SK-N-SH (cell line): ENCODE measurements around the gene VAMP5. TPM values are rescaled to one million over a fixed set of nuclear protein-coding genes. Genes with fewer than 3 reads are reported as not detected.

ENCODE experiments used
- CTCF ChIA-PET: fragments of 300-600, 350-600 bp; formaldehyde crosslinking; extraction: SDS; loops from one replicate; lab custom pipeline; 2021; lab: Yijun Ruan, JAX
- POLR2A ChIA-PET: fragments of 350-600 bp; sonication (Branson Sonifier 250); formaldehyde crosslinking; extraction: SDS; loops from one replicate; lab custom pipeline; 2020; ENCODE audit warnings: antibody characterized with exemption, inconsistent platforms; lab: Yijun Ruan, JAX
- DNase-seq: peaks from one replicate; pipeline ENCODE4 v3.0.0; 2012
- H2AFZ ChIP-seq: fragments of 200-600 bp; sonication (generic); 2 replicates; pipeline ENCODE4 v1.8.1; 2016; ENCODE audit warnings: antibody characterized with exemption, mild to moderate bottlenecking, low read depth
- H3F3A ChIP-seq: fragments of 200-600 bp; sonication (generic); replicated peaks from 2 replicates; pipeline ENCODE3; 2016; ENCODE audit warnings: antibody characterized with exemption, mild to moderate bottlenecking; ENCODE audit not compliant: insufficient read depth
- H3K27ac ChIP-seq, 2 experiments: fragments of 200-500 bp in 1 of 2; fragments of 200-600 bp in 1 of 2; sonication (Bioruptor generic) in 1 of 2; sonication (generic), shearing (Covaris generic) in 1 of 2; 2 replicates each; pipeline versions ENCODE4 v1.5.1 to v1.6.1; 2014 to 2016; ENCODE audit warnings: low read depth in 2 of 2, inconsistent platforms in 1 of 2, low read length in 1 of 2, mild to moderate bottlenecking in 1 of 2, mixed read lengths in 1 of 2
- H3K27me3 ChIP-seq: fragments of 200-600 bp; sonication (generic), shearing (Covaris generic); 2 replicates; pipeline ENCODE4 v1.6.1; 2016; ENCODE audit warnings: mixed run types; ENCODE audit not compliant: insufficient read depth
- H3K36me3 ChIP-seq, 2 experiments: fragments of 200-500 bp in 1 of 2; fragments of 200-600 bp in 1 of 2; sonication (Bioruptor generic) in 1 of 2; sonication (generic) in 1 of 2; replicated peaks in 1 of 2; 2 replicates each; pipeline versions ENCODE3 to v1.5.1; 2014 to 2016; ENCODE audit warnings: low read length in 1 of 2, mild to moderate bottlenecking in 1 of 2; ENCODE audit not compliant: insufficient read depth in 2 of 2, control insufficient read depth in 1 of 2
- H3K4me1 ChIP-seq, 2 experiments: fragments of 200-500 bp in 1 of 2; fragments of 200-600 bp in 1 of 2; sonication (Bioruptor generic) in 1 of 2; sonication (generic), shearing (Covaris generic) in 1 of 2; 2 replicates each; pipeline versions ENCODE4 v1.5.1 to v1.6.1; 2014 to 2016; ENCODE audit warnings: low read depth in 1 of 2, low read length in 1 of 2, mixed run types in 1 of 2; ENCODE audit not compliant: insufficient read depth in 2 of 2, control insufficient read depth in 1 of 2
- H3K4me2 ChIP-seq: fragments of 200-600 bp; sonication (generic), shearing (Covaris generic); 2 replicates; pipeline ENCODE4 v1.6.1; 2017; ENCODE audit warnings: mixed run types
- H3K4me3 ChIP-seq, 2 experiments: fragments of 200-500 bp in 1 of 2; fragments of 200-600 bp in 1 of 2; sonication (Bioruptor generic) in 1 of 2; sonication (generic), shearing (Covaris generic) in 1 of 2; 2 replicates each; pipeline versions ENCODE4 v1.5.1 to v1.8.1; 2014 to 2016; ENCODE audit warnings: low read depth in 2 of 2, inconsistent platforms in 1 of 2, low read length in 1 of 2, mild to moderate bottlenecking in 1 of 2, mixed read lengths in 1 of 2, moderate library complexity in 1 of 2
- H3K79me2 ChIP-seq: fragments of 200-600 bp; sonication (generic); 2 replicates; pipeline ENCODE4 v1.8.1; 2017; ENCODE audit warnings: mild to moderate bottlenecking; ENCODE audit not compliant: insufficient read depth
- H3K9ac ChIP-seq: fragments of 200-600 bp; sonication (generic); 2 replicates; pipeline ENCODE4 v1.6.1; 2017; ENCODE audit warnings: mixed run types
- H3K9me2 ChIP-seq: fragments of 200-600 bp; sonication (generic); 2 replicates; pipeline ENCODE4 v1.6.1; 2017; ENCODE audit warnings: mixed run types
- H3K9me3 ChIP-seq: fragments of 200-600 bp; sonication (generic); 2 replicates; pipeline ENCODE4 v1.6.1; 2017; ENCODE audit warnings: mixed run types, mild to moderate bottlenecking, moderate library complexity
- H4K20me1 ChIP-seq: fragments of 200-600 bp; sonication (generic); 2 replicates; pipeline ENCODE4 v1.6.1; 2017; ENCODE audit warnings: mild to moderate bottlenecking, mixed run types; ENCODE audit not compliant: insufficient read depth
- CHD2 ChIP-seq: fragments of 150-350 bp; IDR thresholded peaks from 2 replicates; pipeline ENCODE4 v1.6.1; 2018; ENCODE audit warnings: low read length; ENCODE audit not compliant: partially characterized antibody
- EP300 ChIP-seq, 2 experiments: IDR thresholded peaks; 2 replicates each; pipeline versions ENCODE4 v1.4.0 to v1.6.1; 2012; ENCODE audit warnings: borderline replicate concordance in 1 of 2, low read depth in 1 of 2, low read length in 1 of 2
- EZH2phosphoT487 ChIP-seq: fragments of 200-600 bp; sonication (generic); IDR thresholded peaks from 2 replicates; pipeline ENCODE4 v1.6.1; 2017; ENCODE audit warnings: low read depth, mixed run types, mild to moderate bottlenecking, antibody characterized with exemption, moderate library complexity, borderline replicate concordance
- FOSL2 ChIP-seq: IDR thresholded peaks from 2 replicates; pipeline ENCODE4 v1.4.0; 2012; ENCODE audit warnings: low read depth, mild to moderate bottlenecking, moderate library complexity, borderline replicate concordance
- FOXJ3 ChIP-seq: sonication (generic); formaldehyde crosslinking; IDR thresholded peaks from 2 replicates; pipeline ENCODE4 v1.5.1; 2020; ENCODE audit warnings: mild to moderate bottlenecking, missing genetic modification reagents
- FOXM1 ChIP-seq: IDR thresholded peaks from 2 replicates; pipeline ENCODE4 v1.4.0; 2012; ENCODE audit warnings: low read depth, mild to moderate bottlenecking
- GABPA ChIP-seq: IDR thresholded peaks from 2 replicates; pipeline ENCODE4 v1.4.0; 2012; ENCODE audit warnings: low read depth, mild to moderate bottlenecking
- GATA2 ChIP-seq: sonication (generic); formaldehyde crosslinking; IDR thresholded peaks from 2 replicates; pipeline ENCODE4 v1.5.0; 2020; ENCODE audit warnings: mild to moderate bottlenecking, missing genetic modification reagents
- NFIC ChIP-seq: IDR thresholded peaks from 2 replicates; pipeline ENCODE4 v1.4.0; 2012; ENCODE audit warnings: borderline replicate concordance
- RAD21 ChIP-seq: IDR thresholded peaks from 2 replicates; pipeline ENCODE4 v1.6.1; 2012; ENCODE audit warnings: mild to moderate bottlenecking, low read length
- RXRA ChIP-seq: IDR thresholded peaks from 2 replicates; pipeline ENCODE4 v1.4.0; 2012; ENCODE audit warnings: low read depth, mild to moderate bottlenecking, borderline replicate concordance
- SIN3A ChIP-seq: IDR thresholded peaks from 2 replicates; pipeline ENCODE4 v1.6.1; 2012; ENCODE audit warnings: low read depth, mild to moderate bottlenecking, low read length, moderate library complexity, borderline replicate concordance
- SMC3 ChIP-seq: IDR thresholded peaks from 2 replicates; pipeline ENCODE4 v1.6.1; 2012; ENCODE audit warnings: low read depth, low read length, improper control_type of control experiment
- TCF12 ChIP-seq: IDR thresholded peaks from 2 replicates; pipeline ENCODE4 v1.4.0; 2012
- YY1 ChIP-seq: IDR thresholded peaks from 2 replicates; pipeline ENCODE4 v1.4.0; 2012; ENCODE audit warnings: low read depth, mild to moderate bottlenecking
- WGBS: methylation state at CpG from one replicate; pipeline ENCODE4 v1.1.6; 2017; ENCODE audit warnings: low lambda C conversion rate; 5-methylcytosine and 5-hydroxymethylcytosine counted together
- polyA plus RNA-seq, 3 experiments: library from polyadenylated mRNA; depleted of rRNA; stranded (reverse); fragments of >200 nt; gene quantifications; 2 replicates each; pipeline ENCODE4 v1.2.3, GENCODE V29; 2012
- TF ChIP-seq, protein P1 (sequence below): fragments of 150-350 bp; IDR thresholded peaks from 2 replicates; pipeline ENCODE4 v1.6.1; 2017; ENCODE audit warnings: antibody characterized with exemption, low read length, low read depth, borderline replicate concordance
- TF ChIP-seq, protein P2 (sequence below): IDR thresholded peaks from 2 replicates; pipeline ENCODE4; 2012
- TF ChIP-seq, protein P3 (sequence below): IDR thresholded peaks from 2 replicates; pipeline ENCODE4 v1.4.0; 2012; ENCODE audit warnings: low read depth, borderline replicate concordance
- TF ChIP-seq, protein P4 (sequence below): fragments of 150-350 bp; IDR thresholded peaks from 2 replicates; pipeline ENCODE4 v1.6.1; 2016; ENCODE audit warnings: mild to moderate bottlenecking, low read depth, low read length

VAMP5 gene
- polyA plus RNA-seq, 1 of the 3 experiments (the other 2 are of a cell fraction): 12.0 TPM

DNA sequence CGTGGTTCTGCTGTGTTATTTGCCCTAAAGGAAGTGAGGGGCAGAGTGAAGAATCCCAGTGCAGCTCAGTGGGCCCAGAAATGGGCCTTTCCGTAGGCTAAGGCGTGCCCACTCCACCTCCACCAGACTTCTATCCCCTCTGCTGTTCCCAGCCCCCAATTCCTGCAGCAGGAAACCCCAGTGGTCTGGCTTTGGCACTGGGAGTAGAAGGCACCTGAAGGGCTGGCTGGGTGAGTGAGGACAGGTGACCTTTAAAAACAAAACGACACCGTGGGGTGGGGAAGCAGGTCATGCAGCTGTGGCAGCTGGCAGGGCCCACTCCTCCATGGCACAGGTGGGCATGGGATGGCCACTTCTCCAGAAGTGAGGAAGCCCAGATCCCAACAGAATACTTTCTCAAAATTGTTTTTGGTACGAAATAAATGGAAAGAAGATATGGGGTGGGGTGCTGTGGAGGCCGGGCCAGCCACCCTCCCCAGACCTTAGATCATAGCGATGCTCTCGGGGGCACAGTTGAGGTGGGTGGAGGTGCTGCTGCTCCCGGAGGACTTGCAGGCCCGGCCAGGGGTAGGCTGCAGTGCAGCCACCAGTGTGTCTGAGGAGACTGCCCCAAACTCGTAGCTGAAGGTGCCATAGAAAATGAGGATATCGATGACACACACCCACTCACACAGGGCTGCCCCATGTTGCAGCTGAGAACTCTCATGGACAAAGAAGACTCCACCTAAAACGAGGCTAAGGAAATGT lies 14.5 kb downstream of the VAMP5 start:
- no peak overlapping the region for H3K4me2 ChIP-seq
- H3F3A ChIP-seq: no peaks in the 10 kb centered on the region
- H3K9me2 ChIP-seq: no peaks in the 10 kb centered on the region
- peaks cover 0 to 28% of the 10 kb centered on the region in 2 experiments; a peak in 2 of 4 replicates for H3K4me1 ChIP-seq
- 80% methylated on average over 14 of the region's 14 CpGs for WGBS
- H4K20me1 ChIP-seq: no peaks in the 10 kb centered on the region
- peaks cover 0 to 28% of the 10 kb centered on the region in 2 experiments for H3K36me3 ChIP-seq
- CTCF ChIA-PET: no interaction called here
- no peak overlapping the region for H2AFZ ChIP-seq
- POLR2A ChIA-PET: interaction anchor here (0.7 kb wide), 1 partner anchor 14 kb away, joined by 3 read pairs; no protein-coding TSS in a partner anchor
- H3K27ac ChIP-seq: no peak overlapping the region
- DNase-seq: no peak
- H3K79me2 ChIP-seq: peaks cover 26% of the 10 kb centered on the region
- no peak overlapping the region for H3K9ac ChIP-seq
- no peaks in the 10 kb centered on the region for H3K9me3 ChIP-seq
- TF ChIP-seq FOXJ3 (CRISPR knock-in tag) (no peak), TCF12 (no peak), NFIC (no peak), FOSL2 (no peak), SIN3A (no peak), RXRA (no peak), EZH2phosphoT487 (no peak)
- TF ChIP-seq, protein P1, sequence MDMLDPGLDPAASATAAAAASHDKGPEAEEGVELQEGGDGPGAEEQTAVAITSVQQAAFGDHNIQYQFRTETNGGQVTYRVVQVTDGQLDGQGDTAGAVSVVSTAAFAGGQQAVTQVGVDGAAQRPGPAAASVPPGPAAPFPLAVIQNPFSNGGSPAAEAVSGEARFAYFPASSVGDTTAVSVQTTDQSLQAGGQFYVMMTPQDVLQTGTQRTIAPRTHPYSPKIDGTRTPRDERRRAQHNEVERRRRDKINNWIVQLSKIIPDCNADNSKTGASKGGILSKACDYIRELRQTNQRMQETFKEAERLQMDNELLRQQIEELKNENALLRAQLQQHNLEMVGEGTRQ: no peak
- TF ChIP-seq, protein P2, sequence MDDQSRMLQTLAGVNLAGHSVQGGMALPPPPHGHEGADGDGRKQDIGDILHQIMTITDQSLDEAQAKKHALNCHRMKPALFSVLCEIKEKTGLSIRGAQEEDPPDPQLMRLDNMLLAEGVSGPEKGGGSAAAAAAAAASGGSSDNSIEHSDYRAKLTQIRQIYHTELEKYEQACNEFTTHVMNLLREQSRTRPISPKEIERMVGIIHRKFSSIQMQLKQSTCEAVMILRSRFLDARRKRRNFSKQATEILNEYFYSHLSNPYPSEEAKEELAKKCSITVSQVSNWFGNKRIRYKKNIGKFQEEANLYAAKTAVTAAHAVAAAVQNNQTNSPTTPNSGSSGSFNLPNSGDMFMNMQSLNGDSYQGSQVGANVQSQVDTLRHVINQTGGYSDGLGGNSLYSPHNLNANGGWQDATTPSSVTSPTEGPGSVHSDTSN: no peak
- no peaks in the 10 kb centered on the region for H3K27me3 ChIP-seq
- H3K4me3 ChIP-seq: no peak overlapping the region

DNA sequence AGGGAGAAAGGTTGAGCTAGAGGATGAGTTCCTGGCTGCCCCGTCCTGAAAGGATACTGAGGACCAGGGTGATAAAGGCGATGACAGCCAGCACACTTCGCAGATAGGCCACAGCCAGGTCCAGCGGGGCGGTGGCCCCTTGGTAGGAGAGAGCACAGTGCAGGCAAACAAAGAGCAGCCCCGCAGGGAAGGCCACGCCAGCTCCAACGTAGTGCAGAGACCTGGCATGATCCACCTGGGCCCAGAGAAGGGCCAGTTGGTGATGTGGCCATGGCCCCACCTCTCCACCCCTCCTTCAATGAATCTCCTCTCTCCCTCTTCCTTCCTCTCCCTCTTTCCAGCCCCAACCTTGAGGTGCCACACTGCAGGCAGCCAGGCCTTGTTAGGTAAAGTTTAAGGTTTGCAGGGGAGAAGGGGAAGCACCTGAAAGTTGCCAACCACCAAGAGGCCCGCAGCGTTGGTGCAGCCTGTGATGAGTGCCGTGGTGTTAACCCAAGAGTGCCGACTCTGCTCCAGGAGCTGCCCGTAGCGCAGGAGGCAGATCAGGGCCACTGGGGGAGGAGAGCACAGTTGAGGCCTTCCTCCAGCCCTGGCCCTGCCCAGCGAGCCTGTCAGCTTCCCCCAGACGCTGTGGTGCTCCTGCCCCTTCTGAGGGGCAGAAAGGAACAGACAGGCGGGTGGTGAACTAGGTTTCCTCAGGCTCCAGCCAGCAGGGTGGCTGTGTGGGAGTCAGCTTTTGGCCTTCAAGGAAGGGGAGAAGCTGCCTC lies 15.4 kb downstream of the VAMP5 start:
- Histone ChIP-seq H3K9ac (no peak overlapping the region), H3K9me2 (no peaks in the 10 kb centered on the region), H4K20me1 (no peaks in the 10 kb centered on the region), H3K36me3 (peaks cover 0 to 28% of the 10 kb centered on the region in 2 experiments), H3K27ac (no peak overlapping the region), H3K4me1 (peaks cover 0 to 29% of the 10 kb centered on the region in 2 experiments; a peak in 2 of 4 replicates), H3K4me2 (no peak overlapping the region), H3K27me3 (no peaks in the 10 kb centered on the region), H3K9me3 (no peaks in the 10 kb centered on the region), H2AFZ (no peak overlapping the region), H3K4me3 (no peak overlapping the region), H3K79me2 (peaks cover 35% of the 10 kb centered on the region), H3F3A (peaks cover 2% of the 10 kb centered on the region)
- 82% methylated on average over 10 of the region's 17 CpGs for WGBS
- DNase-seq: no peak
- ChIA-PET POLR2A (interaction anchor here (0.7 to 1.2 kb wide), 2 partner anchors 12 to 15 kb away, joined by 3 read pairs; partner anchors contain the start of gene C2orf68), CTCF (no interaction called here)
- TF ChIP-seq SMC3 (no peak), YY1 (no peak), FOXM1 (no peak), RAD21 (no peak), SIN3A (no peak), EP300 (IDR thresholded peaks at IDR 0.05; ENCODE audit: borderline replicate concordance in 1 of 2, low read depth in 1 of 2, low read length in 1 of 2) (no peak), GABPA (no peak), RXRA (no peak), GATA2 (no peak), TCF12 (no peak), CHD2 (no peak)
- TF ChIP-seq, protein P3, sequence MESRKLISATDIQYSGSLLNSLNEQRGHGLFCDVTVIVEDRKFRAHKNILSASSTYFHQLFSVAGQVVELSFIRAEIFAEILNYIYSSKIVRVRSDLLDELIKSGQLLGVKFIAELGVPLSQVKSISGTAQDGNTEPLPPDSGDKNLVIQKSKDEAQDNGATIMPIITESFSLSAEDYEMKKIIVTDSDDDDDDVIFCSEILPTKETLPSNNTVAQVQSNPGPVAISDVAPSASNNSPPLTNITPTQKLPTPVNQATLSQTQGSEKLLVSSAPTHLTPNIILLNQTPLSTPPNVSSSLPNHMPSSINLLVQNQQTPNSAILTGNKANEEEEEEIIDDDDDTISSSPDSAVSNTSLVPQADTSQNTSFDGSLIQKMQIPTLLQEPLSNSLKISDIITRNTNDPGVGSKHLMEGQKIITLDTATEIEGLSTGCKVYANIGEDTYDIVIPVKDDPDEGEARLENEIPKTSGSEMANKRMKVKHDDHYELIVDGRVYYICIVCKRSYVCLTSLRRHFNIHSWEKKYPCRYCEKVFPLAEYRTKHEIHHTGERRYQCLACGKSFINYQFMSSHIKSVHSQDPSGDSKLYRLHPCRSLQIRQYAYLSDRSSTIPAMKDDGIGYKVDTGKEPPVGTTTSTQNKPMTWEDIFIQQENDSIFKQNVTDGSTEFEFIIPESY: no peak
- TF ChIP-seq, protein P4, sequence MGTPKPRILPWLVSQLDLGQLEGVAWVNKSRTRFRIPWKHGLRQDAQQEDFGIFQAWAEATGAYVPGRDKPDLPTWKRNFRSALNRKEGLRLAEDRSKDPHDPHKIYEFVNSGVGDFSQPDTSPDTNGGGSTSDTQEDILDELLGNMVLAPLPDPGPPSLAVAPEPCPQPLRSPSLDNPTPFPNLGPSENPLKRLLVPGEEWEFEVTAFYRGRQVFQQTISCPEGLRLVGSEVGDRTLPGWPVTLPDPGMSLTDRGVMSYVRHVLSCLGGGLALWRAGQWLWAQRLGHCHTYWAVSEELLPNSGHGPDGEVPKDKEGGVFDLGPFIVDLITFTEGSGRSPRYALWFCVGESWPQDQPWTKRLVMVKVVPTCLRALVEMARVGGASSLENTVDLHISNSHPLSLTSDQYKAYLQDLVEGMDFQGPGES: no peak
